Choroid plexus epithelial cell (primary cell): ENCODE results near the gene PNMT.
"Not testable (repeated sequence)": the region's sequence is repeated elsewhere in the genome, so short reads cannot be mapped to it uniquely, and the experiment has no call there.

Source experiments
- DNase-seq: peaks from one replicate; pipeline ENCODE4 v3.0.0-alpha.2; 2010; ENCODE audit warnings: low read depth
- H3K4me3 ChIP-seq: 2 replicates; pipeline ENCODE4 v1.5.1; 2011; ENCODE audit warnings: low read depth, mild to moderate bottlenecking, control low read depth, low read length, moderate library complexity
- CTCF ChIP-seq: conservative IDR thresholded peaks from 2 replicates; pipeline ENCODE4 v1.5.1; 2011; ENCODE audit warnings: low read depth, mild to moderate bottlenecking, control low read depth, inconsistent platforms, low read length, moderate library complexity

The PNMT gene

GRCh38 chr17:39695089-39695474 lies 26.8 kb downstream of the PNMT start:
- no peak overlapping the region for H3K4me3 ChIP-seq
- DNase-seq, result no peak
- TF ChIP-seq CTCF, result no peak

GRCh38 chr17:39696731-39697130 lies 28.5 kb downstream of the PNMT start:
- no peak for DNase-seq
- H3K4me3 ChIP-seq, result no peak overlapping the region
- no peak for TF ChIP-seq CTCF

GRCh38 chr17:39697961-39698360 lies 29.7 kb downstream of the PNMT start:
- H3K4me3 ChIP-seq, result no peak overlapping the region
- TF ChIP-seq CTCF, result no peak
- DNase-seq, result no peak

- DNase-seq, result not testable (repeated sequence)
- H3K4me3 ChIP-seq, result peak overlapping the region; percentile 82
Observed at GRCh38 chr17:39699157-39699817, 31.0 kb downstream of the PNMT start.

GRCh38 chr17:39699818-39700147 lies 31.5 kb downstream of the PNMT start, which contains the start of gene ERBB2:
ERBB2 (plus strand) TSS chr17:39700064; CDS start chr17:39700239, 175 bp downstream.
- no peak for TF ChIP-seq CTCF
- peak; percentile 80 for DNase-seq
- peak within 1 kb of the TSS; percentile 82 for H3K4me3 ChIP-seq

- peak overlapping the region; percentile 82 for H3K4me3 ChIP-seq
- TF ChIP-seq CTCF, result no peak
- DNase-seq, result peak; percentile 22
Observed at GRCh38 chr17:39700148-39700987, 32.1 kb downstream of the PNMT start.

GRCh38 chr17:39701012-39701783 lies 32.9 kb downstream of the PNMT start:
- H3K4me3 ChIP-seq, result peak overlapping the region; percentile 82
- TF ChIP-seq CTCF, result no peak
- no peak for DNase-seq
